ENCODE results near the gene TXNL4A.

TXNL4A gene

GRCh38 chr18:79991494-79991893, 3.1 kb upstream of the TXNL4A start:
- DNase-seq, result no peak

GRCh38 chr18:79989195-79989497, 783 bp upstream of the TXNL4A start:
- no peak for DNase-seq

GRCh38 chr18:79988071-79988450, 302 bp downstream of the TXNL4A start:
- no peak for DNase-seq

GRCh38 chr18:79987566-79987965, 797 bp downstream of the TXNL4A start:
- DNase-seq, result no peak

- no peak for DNase-seq
These were observed 1.6 kb downstream of the TXNL4A start for GRCh38 chr18:79986726-79987125.

- no peak for DNase-seq
These were observed 3.2 kb downstream of the TXNL4A start for GRCh38 chr18:79985172-79985571.

- no peak for DNase-seq
These were observed 4.6 kb downstream of the TXNL4A start for GRCh38 chr18:79983793-79984192.

GRCh38 chr18:79983253-79983652, 5.1 kb downstream of the TXNL4A start:
- DNase-seq, result no peak

GRCh38 chr18:79982736-79983135, 5.6 kb downstream of the TXNL4A start:
- no peak for DNase-seq

- DNase-seq, result no peak
These were observed 7.8 kb downstream of the TXNL4A start for GRCh38 chr18:79980585-79980984.

GRCh38 chr18:79979843-79980242, 8.5 kb downstream of the TXNL4A start:
- no peak for DNase-seq

GRCh38 chr18:79975985-79976680, 12.2 kb downstream of the TXNL4A start:
- no peak for DNase-seq

GRCh38 chr18:79975043-79975442, 13.3 kb downstream of the TXNL4A start:
- DNase-seq, result no peak

GRCh38 chr18:79974025-79974654, 14.2 kb downstream of the TXNL4A start:
- no peak for DNase-seq

GRCh38 chr18:79973517-79973916, 14.8 kb downstream of the TXNL4A start:
- DNase-seq, result no peak

GRCh38 chr18:79972720-79973119, 15.6 kb downstream of the TXNL4A start:
- DNase-seq, result no peak

- no peak for DNase-seq
These were observed 16.4 kb downstream of the TXNL4A start for GRCh38 chr18:79971986-79972385.

GRCh38 chr18:79971211-79971952, 17.0 kb downstream of the TXNL4A start:
- no peak for DNase-seq

GRCh38 chr18:79970419-79971133, 17.8 kb downstream of the TXNL4A start:
- no peak for DNase-seq

GRCh38 chr18:79965119-79965902, 23.1 kb downstream of the TXNL4A start:
- DNase-seq, result no peak

GRCh38 chr18:79964330-79965118, 23.8 kb downstream of the TXNL4A start, which contains the start of gene HSBP1L1:
TSS of gene HSBP1L1 (plus strand) at chr18:79964643. CDS start at chr18:79964736, 93 bp downstream.
- DNase-seq, result peak in 1 of 2 experiments; percentile 52

Data from NCI-H187 (cell line).